GM23248 (cell line): ENCODE measurements around the gene CATSPERE. TPM values are rescaled to one million over a fixed set of nuclear protein-coding genes. Genes with fewer than 3 reads are reported as not detected.

Experiments
- DNase-seq: peaks from one replicate; pipeline ENCODE4 v3.0.0-alpha.2; 2015
- H2AFZ ChIP-seq: fragments of 200-600 bp; sonication (generic); 2 replicates; pipeline ENCODE4 v1.6.1; 2016; ENCODE audit warnings: antibody characterized with exemption
- H3F3A ChIP-seq: fragments of 200-600 bp; sonication (generic); 2 replicates; pipeline ENCODE4 v1.6.1; 2016; ENCODE audit warnings: mild to moderate bottlenecking, antibody characterized with exemption, mixed run types; ENCODE audit not compliant: insufficient read depth
- H3K27ac ChIP-seq: fragments of 200-600 bp; sonication (generic); 2 replicates; pipeline ENCODE4 v1.5.1; 2016; ENCODE audit warnings: mild to moderate bottlenecking
- H3K27me3 ChIP-seq: fragments of 200-600 bp; sonication (generic); replicated peaks from 2 replicates; pipeline ENCODE4 v1.6.1; 2016; ENCODE audit warnings: mild to moderate bottlenecking; ENCODE audit not compliant: insufficient read depth
- H3K36me3 ChIP-seq: fragments of 200-600 bp; sonication (generic); 2 replicates; pipeline ENCODE4 v1.6.1; 2016; ENCODE audit warnings: low read depth, mild to moderate bottlenecking
- H3K4me1 ChIP-seq: fragments of 200-600 bp; sonication (generic); 2 replicates; pipeline ENCODE4 v1.6.1; 2016; ENCODE audit warnings: mild to moderate bottlenecking; ENCODE audit not compliant: insufficient read depth
- H3K4me2 ChIP-seq: fragments of 200-600 bp; sonication (generic); one replicate; pipeline ENCODE4 v1.6.1; 2016; ENCODE audit warnings: mild to moderate bottlenecking; ENCODE audit not compliant: unreplicated experiment
- H3K4me3 ChIP-seq: fragments of 200-600 bp; sonication (generic); 2 replicates; pipeline ENCODE4 v1.5.1; 2016; ENCODE audit warnings: mild to moderate bottlenecking
- H3K79me2 ChIP-seq: fragments of 200-600 bp; sonication (generic); 2 replicates; pipeline ENCODE4 v1.6.1; 2016; ENCODE audit warnings: mild to moderate bottlenecking; ENCODE audit not compliant: insufficient read depth
- H3K9ac ChIP-seq: fragments of 200-600 bp; sonication (generic); 2 replicates; pipeline ENCODE4 v1.6.1; 2016; ENCODE audit warnings: mild to moderate bottlenecking
- H3K9me2 ChIP-seq: fragments of 200-600 bp; sonication (generic); 2 replicates; pipeline ENCODE4 v1.6.1; 2016; ENCODE audit warnings: mixed run types, mild to moderate bottlenecking, moderate library complexity; ENCODE audit not compliant: insufficient read depth
- H3K9me3 ChIP-seq: fragments of 200-600 bp; sonication (generic); one replicate; pipeline ENCODE4 v1.6.1; 2017; ENCODE audit warnings: low read depth
- H4K20me1 ChIP-seq: fragments of 200-600 bp; sonication (generic); 2 replicates; pipeline ENCODE4 v1.6.0; 2016; ENCODE audit not compliant: insufficient read depth
- EZH2 ChIP-seq: fragments of 200-600 bp; sonication (generic); IDR thresholded peaks from 2 replicates; pipeline ENCODE4 v1.6.1; 2018; ENCODE audit warnings: antibody characterized with exemption, mild to moderate bottlenecking; ENCODE audit not compliant: insufficient read depth, poor library complexity, severe bottlenecking
- EZH2phosphoT487 ChIP-seq: fragments of 200-600 bp; sonication (generic); IDR thresholded peaks from 2 replicates; pipeline ENCODE4 v1.6.1; 2018; ENCODE audit warnings: antibody characterized with exemption, moderate library complexity, mild to moderate bottlenecking, low read depth; ENCODE audit not compliant: insufficient read depth
- WGBS, 2 experiments: methylation state at CpG; one replicate each; pipeline ENCODE4 v1.1.6; 2015 to 2017; ENCODE audit warnings: low lambda C conversion rate in 2 of 2, low coverage in 1 of 2; ENCODE audit errors: missing lambda C conversion rate in 2 of 2; 5-methylcytosine and 5-hydroxymethylcytosine counted together
- in situ Hi-C: fragments of 300-500 bp; cut with MboI; formaldehyde crosslinking; loops from 2 replicates; pipeline ENCODE4 v1.15.0; 2020
- polyA plus RNA-seq: library from polyadenylated mRNA; unstranded; fragments of >200 nt; fragmentation: Nextera tagmentation; extraction: Ambion mirVana; gene quantifications from 2 replicates; pipeline ENCODE4 v1.2.1, GENCODE V29; 2016
- total RNA-seq: library from RNA; depleted of rRNA; stranded (reverse); fragments of >200 nt; shearing (Covaris generic); gene quantifications from 2 replicates; pipeline ENCODE4 v1.2.3, GENCODE V29; 2014

CATSPERE gene
- total and polyA plus RNA-seq, 2 experiments from 2014 or later = 0.85 to 1.2 TPM

GRCh38 chr1:244654108-244655038 is 193.3 kb downstream of the CATSPERE start:
- DNase-seq = peak; percentile 49
- peaks cover 63% of the 10 kb centered on the region for H3K79me2 ChIP-seq
- H3K4me1 ChIP-seq = peaks cover 27% of the 10 kb centered on the region
- H3K4me3 ChIP-seq = peak overlapping the region; percentile 89
- no peaks in the 10 kb centered on the region for H3K9me2 ChIP-seq
- no peaks in the 10 kb centered on the region for H3K9me3 ChIP-seq
- H3K9ac ChIP-seq = peak overlapping the region; percentile 91
- H4K20me1 ChIP-seq = peaks cover 9% of the 10 kb centered on the region
- TF ChIP-seq EZH2phosphoT487 = no peak
- TF ChIP-seq EZH2 = no peak
- H3K4me2 ChIP-seq = peak overlapping the region; percentile 89
- in situ Hi-C loops = no loop called here
- WGBS, 2 experiments = 10 to 15% methylated on average over 8 of the region's 8 CpGs
- H3K27ac ChIP-seq = peak overlapping the region; percentile 82; the same call in 1 of the 2 replicates
- peaks cover 9% of the 10 kb centered on the region; the same call in 1 of the 2 replicates for H3F3A ChIP-seq
- no peaks in the 10 kb centered on the region for H3K36me3 ChIP-seq
- H3K27me3 ChIP-seq = no peaks in the 10 kb centered on the region
- peak overlapping the region; percentile 76 for H2AFZ ChIP-seq

DNA sequence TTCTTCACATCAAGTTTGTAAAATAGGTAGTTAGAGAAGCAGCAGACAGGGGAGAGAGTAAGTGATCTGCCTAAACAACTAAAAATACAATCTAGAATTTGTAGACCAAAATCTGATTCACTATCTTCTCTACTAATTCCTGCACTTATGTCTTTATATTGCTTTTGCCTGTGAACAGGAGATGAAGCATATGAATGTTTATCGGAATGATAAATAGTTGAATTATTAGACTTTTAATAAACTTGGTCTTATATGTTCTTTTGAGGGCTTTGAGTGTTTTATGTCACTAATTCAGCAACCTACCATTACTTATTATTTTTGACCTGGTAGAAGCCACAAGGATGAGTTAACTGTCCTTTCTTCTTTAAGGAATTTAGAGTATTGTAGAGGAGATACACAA is 194.1 kb downstream of the CATSPERE start:
- H3K4me3 ChIP-seq = peak overlapping the region; percentile 89
- DNase-seq = no peak
- peaks cover 9% of the 10 kb centered on the region; the same call in 1 of the 2 replicates for H3F3A ChIP-seq
- peaks cover 71% of the 10 kb centered on the region for H3K79me2 ChIP-seq
- no peaks in the 10 kb centered on the region for H3K9me2 ChIP-seq
- peaks cover 9% of the 10 kb centered on the region for H4K20me1 ChIP-seq
- no peak overlapping the region for H2AFZ ChIP-seq
- no peaks in the 10 kb centered on the region for H3K27me3 ChIP-seq
- H3K9ac ChIP-seq = peak overlapping the region; percentile 91; the same call in 1 of the 2 replicates
- WGBS, 2 experiments = 97 to 100% methylated on average over 1 of the region's 1 CpG
- H3K27ac ChIP-seq = no peak overlapping the region
- in situ Hi-C loops = no loop called here
- H3K4me2 ChIP-seq = peak overlapping the region; percentile 89
- no peaks in the 10 kb centered on the region for H3K9me3 ChIP-seq
- peaks cover 27% of the 10 kb centered on the region for H3K4me1 ChIP-seq
- peaks cover 6% of the 10 kb centered on the region; the same call in 1 of the 2 replicates for H3K36me3 ChIP-seq
- TF ChIP-seq EZH2phosphoT487 (no peak), EZH2 (no peak)

GRCh38 chr1:244657421-244657820 is 196.3 kb downstream of the CATSPERE start:
- Histone ChIP-seq H3F3A (peaks cover 9% of the 10 kb centered on the region; the same call in 1 of the 2 replicates), H3K79me2 (peaks cover 91% of the 10 kb centered on the region), H2AFZ (no peak overlapping the region), H3K36me3 (peaks cover 11% of the 10 kb centered on the region; the same call in 1 of the 2 replicates), H3K9me3 (no peaks in the 10 kb centered on the region), H3K4me3 (no peak overlapping the region), H3K4me1 (peaks cover 24% of the 10 kb centered on the region), H3K4me2 (no peak overlapping the region), H3K27me3 (no peaks in the 10 kb centered on the region), H4K20me1 (peaks cover 9% of the 10 kb centered on the region), H3K9me2 (no peaks in the 10 kb centered on the region), H3K9ac (no peak overlapping the region), H3K27ac (no peak overlapping the region)
- no peak for DNase-seq
- 86 to 87% methylated on average over 3 of the region's 3 CpGs for WGBS, 2 experiments
- no peak for TF ChIP-seq EZH2
- no peak for TF ChIP-seq EZH2phosphoT487
- in situ Hi-C loops = no loop called here

- 71 to 72% methylated on average over 3 of the region's 3 CpGs for WGBS, 2 experiments
- no peak for TF ChIP-seq EZH2phosphoT487
- no peak for TF ChIP-seq EZH2
- no peak overlapping the region for H3K4me3 ChIP-seq
- H3K27me3 ChIP-seq = no peaks in the 10 kb centered on the region
- H2AFZ ChIP-seq = no peak overlapping the region
- no peak overlapping the region for H3K27ac ChIP-seq
- H4K20me1 ChIP-seq = peaks cover 18% of the 10 kb centered on the region
- peaks cover 2% of the 10 kb centered on the region; the same call in 1 of the 2 replicates for H3F3A ChIP-seq
- no peak overlapping the region for H3K4me2 ChIP-seq
- no peak for DNase-seq
- no peak overlapping the region for H3K9ac ChIP-seq
- peaks cover 11% of the 10 kb centered on the region; the same call in 1 of the 2 replicates for H3K36me3 ChIP-seq
- no peaks in the 10 kb centered on the region for H3K9me3 ChIP-seq
- H3K79me2 ChIP-seq = peaks cover 97% of the 10 kb centered on the region
- peaks cover 19% of the 10 kb centered on the region for H3K4me1 ChIP-seq
- H3K9me2 ChIP-seq = no peaks in the 10 kb centered on the region
- in situ Hi-C loops = no loop called here
Measured at GRCh38 chr1:244659694-244660093, 198.6 kb downstream of the CATSPERE start.
